ENCODE measurements around the gene FHIT.
A peak's percentile ranks its signal among the peaks of the same experiment; 100 is the strongest.

Gene FHIT

GRCh38 chr3:59769127-59769750, 1482.0 kb downstream of the FHIT start:
- DNase-seq = no peak

- DNase-seq = no peak
Observed at GRCh38 chr3:59766200-59766872, 1484.9 kb downstream of the FHIT start.

- no peak for DNase-seq
Observed at GRCh38 chr3:59764171-59764570, 1487.1 kb downstream of the FHIT start.

GRCh38 chr3:59762941-59763340, 1488.3 kb downstream of the FHIT start:
- DNase-seq = no peak

DNA sequence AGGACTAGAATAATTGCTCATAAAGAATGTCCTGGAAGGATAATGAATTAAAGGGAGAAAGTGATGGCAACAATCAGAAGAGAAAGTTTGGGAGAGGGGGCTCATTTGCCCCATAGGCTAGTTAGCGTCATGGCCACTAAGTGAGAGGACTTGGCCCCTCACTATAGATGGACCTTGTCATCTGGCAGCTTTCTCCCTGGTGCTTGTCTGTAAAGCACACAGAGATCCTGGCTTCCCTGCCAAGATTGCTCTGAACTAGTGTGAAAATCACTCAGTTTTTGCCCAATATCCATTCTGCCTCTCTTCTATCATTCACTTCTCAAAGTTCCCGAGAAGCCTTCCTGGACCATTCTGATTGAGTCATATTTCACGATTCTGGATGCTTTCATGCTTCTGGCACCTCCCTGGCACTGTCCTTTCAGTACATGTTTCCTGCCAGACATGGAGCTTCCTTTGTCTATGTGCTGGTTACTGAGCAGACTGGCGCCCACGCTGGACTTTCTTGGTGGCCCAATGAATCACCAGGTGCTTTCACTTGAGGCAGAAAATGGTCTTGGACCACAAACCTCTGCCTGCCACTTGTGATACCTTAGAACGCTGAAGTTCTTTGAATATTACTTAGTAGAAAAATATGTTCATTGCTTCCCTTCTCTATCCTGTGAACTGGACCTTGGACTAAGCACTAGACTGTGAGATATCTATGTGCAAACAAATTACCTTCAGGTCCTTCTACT, 1491.8 kb downstream of the FHIT start:
- peak; percentile 43 to 44 for DNase-seq

DNA sequence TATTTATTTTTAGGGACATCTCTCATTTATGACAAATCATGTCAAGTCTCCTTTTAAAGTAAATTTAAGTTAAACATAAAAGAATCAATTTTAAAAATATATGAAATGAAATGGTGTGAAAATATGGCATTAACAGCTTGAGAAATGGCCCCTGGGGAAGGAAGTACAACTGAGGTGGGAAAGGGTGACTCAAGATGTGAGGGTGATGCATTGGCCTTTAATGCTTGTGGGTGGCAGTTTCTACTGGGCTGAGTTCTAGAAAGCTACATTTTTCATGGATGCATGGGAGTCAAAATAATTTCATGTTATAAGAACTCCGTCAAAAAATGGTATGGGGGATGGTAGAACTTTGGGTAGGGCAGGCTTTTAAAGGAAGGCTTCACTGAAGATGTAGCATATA, 1492.6 kb downstream of the FHIT start:
- DNase-seq = no peak

- DNase-seq = no peak
Observed at GRCh38 chr3:59756934-59757333, 1494.3 kb downstream of the FHIT start.

DNA sequence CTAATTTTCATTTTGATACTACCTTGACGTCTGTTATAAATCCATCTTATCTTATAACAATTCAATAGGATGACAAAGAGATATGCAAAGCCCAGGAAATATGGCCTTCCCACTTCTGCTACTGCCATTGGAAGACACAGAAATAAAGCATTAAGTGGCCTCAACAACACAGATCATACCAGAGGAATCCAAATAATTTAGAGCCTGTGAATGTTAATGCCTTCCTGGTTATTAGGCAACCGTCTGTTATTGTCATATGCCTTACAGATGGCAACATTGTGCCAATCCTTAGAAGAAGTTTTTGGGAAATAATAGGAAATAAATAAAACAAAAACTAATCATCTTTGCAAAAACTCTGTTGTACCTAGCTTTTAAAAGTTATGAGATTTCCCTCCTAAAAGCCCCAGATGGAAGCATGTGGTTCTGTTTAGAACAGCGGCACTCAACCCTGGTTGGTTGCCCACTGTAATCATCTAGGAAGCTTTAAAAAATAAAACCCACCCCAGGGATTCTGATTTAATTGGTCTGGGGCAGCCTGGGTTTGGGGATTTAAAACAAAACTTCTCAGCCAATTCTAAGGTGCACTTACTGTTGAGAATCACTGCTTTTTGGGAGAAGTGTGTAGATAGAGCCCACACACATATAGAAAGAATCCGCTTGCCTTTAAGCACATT, 1496.7 kb downstream of the FHIT start:
- no peak for DNase-seq

GRCh38 chr3:59753808-59754450, 1497.3 kb downstream of the FHIT start:
- DNase-seq = no peak

DNA sequence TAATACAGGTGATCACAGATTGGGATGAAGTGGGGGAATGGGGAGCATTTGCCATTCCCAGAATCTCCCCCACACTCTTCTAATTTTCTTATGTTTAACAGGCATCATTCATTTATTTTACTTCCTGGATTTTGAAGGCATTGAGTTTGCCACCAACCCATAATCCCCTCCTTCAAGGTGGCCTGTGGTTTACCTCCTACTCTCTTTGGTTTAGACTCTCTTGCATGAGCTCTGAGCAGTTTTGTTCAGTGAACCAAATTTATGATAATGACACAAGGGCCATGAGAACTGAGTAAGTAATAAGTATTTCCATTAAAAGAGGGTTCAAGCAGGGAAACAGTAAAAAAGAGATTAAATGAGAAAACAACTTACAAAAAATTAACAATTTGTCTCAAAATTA, 1498.3 kb downstream of the FHIT start:
- no peak for DNase-seq

DNA sequence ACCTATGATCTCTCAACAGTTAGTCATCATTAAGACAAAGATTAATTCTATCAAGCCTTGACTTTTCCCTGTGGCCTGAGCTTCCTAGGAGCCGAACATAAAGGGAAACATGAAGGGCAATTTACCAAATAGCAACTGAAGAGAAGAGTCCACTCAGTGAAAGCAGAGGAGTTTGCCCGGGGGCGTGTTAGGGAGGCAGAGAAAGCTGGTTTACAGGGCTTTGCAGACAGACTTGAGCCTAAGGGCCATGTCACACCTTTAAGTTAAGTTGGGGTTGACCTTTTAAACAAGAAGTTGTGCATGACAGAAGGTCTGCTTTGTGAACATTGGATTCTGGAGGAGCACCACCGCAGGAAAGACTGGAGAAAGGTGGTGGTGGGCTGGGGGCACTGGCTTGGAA, 1499.6 kb downstream of the FHIT start:
- no peak for DNase-seq

DNA sequence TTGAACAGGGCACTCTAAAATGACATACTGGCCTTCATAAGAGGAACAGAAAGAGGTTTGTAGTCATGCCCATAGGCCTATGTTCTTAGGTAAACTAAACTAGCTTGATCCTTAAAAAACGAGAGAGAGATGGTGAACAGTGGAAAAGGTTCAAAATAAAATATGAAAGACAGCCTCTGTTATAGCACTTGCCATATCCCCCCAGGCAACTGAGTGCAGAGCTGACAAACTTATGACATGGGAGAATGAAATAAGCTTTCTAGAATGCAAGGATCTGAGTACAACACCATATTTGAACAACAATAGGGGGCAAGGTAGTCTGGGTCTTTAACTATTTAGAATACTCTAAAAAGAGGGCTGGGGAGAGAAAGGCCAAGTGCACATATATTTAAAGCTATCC, 1500.9 kb downstream of the FHIT start:
- no peak for DNase-seq

GRCh38 chr3:59749291-59749690, 1502.0 kb downstream of the FHIT start:
- DNase-seq = no peak

DNA sequence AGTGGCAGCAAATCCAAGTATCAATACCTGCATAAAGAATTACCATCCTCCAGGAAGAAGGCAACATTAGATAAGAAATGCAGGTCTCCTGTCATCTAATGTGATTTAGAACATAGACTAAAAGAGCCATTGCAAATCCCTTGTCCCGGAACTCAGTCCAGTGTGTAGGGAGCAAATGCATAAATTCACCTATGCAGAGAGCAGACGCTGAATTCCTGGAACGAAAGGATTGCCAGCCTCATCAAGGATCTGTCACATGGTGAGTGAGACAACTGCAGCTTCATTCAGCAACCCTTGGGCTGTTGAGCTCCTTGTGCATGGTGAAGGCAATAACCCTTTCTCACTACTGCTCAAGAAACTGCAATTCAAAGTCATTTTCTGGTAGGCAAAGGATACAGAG, 1504.7 kb downstream of the FHIT start:
- DNase-seq = no peak

GRCh38 chr3:59737241-59737640, 1514.0 kb downstream of the FHIT start:
- DNase-seq = no peak

DNA sequence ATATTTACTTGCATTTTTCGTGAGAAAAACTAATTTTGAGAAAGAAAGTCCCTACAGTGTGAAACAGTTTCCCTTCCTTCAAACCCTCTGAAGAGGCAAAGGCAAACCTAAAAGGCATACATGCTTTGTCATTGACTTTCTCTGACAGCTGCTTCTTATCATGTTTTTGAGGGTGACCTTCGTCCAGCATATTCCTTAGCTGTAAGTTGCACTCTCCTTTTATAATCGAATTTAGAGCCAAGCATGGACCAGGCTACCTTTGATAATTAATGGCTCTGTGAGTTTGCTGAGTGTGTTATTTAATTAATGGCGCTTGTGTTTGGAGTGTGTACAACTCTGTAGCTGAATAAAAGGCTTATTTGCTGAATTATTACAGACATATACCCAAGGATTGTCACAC, 1517.2 kb downstream of the FHIT start:
- DNase-seq = no peak

DNA sequence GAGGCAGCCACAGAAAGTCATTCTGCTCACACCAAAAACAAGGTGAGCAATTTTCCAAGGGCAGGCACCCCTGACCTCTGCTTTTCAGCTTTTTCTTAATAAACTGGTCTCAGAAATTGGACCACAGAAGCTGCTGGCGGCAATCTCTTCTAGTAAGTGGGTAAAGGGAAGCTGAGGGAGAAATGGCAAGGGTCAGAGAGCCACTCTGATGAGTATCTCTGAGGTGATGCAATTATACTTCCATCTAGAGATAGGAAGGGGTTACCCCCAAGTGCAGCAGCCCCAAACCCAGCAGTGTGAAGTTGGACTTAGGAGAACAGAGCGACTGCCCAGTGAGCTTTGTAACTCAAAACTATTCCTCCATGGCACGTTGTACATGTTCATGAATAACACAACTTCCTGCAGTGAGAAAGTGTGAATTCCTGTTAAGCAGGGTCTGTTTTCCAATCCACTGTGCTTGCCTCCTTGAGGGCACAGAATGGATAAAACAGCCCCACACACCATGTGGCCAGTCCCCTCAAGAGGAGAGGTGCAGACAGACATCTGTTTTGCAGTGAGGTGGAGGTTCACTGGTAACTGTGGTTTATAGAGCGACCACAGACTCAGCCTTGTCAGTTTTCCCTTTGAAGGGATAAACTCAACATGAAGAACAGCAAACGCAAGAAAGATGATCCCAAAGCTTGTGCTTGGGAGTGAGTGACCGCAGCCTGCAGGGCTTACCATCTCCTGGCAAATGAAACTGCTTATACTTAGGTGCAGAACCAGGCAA, 1518.0 kb downstream of the FHIT start:
- no peak for DNase-seq

DNA sequence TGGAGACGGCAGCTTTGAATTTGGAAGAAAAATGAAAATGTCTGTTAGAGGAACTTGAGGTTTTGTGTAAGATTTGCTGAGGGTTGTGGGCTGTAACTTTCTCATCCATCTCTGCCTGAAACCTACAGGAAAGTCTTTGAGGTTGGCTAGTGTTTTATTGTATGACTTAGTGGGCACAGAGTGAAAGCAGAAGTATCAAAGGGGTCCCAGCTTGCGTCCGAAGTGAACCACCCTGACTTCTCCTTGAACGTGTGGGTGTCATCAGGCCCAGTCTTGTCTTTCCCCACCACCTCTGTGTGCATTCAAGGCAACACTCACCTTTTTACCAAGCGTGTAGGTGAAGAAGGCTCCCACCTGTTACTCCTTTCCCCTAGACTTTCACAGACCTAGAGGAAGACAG, 1519.3 kb downstream of the FHIT start:
- DNase-seq = no peak

GRCh38 chr3:59730591-59730990, 1520.7 kb downstream of the FHIT start:
- DNase-seq = no peak

- DNase-seq = no peak
Observed at GRCh38 chr3:59728587-59728908, 1522.7 kb downstream of the FHIT start.

- no peak for DNase-seq
Observed at GRCh38 chr3:59727902-59728586, 1523.2 kb downstream of the FHIT start.

DNA sequence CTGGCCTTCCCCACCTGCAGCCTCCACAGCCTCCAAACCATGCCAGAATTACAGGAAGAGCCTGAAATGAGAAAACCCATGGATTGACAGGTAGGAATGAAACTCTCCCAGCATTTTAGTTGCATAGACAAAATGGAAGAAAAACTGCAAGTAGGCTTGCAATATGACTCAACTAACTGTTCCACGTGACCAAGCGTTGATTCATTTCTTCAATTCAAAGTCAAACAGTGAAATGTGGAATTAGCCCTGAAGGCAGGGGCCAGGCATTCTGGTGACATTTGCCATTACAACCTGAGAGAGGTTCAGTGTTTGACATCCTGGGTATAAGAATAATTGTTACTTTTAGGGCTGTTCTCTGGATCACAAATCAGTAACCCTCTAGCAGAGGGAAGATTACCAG, 1525.0 kb downstream of the FHIT start:
- peak in 1 of 2 donors; percentile 13 for DNase-seq
